GM12878 (cell line): ENCODE results near the gene POU2AF2. TPM values are rescaled to one million over a fixed set of nuclear protein-coding genes. Genes with fewer than 3 reads are reported as not detected.

Experiments used
- ATAC-seq: fragments of 200-7000 bp; cut with Tn5 transposase; 3 replicates; pipeline ENCODE4 v1.9.1; 2020; ENCODE audit warnings: mild to moderate bottlenecking, moderate library complexity
- BruUV-seq: library from RNA; stranded (reverse); fragments of 400-500 nt; replicated peaks from 2 replicates; lab custom pipeline; 2021; lab: Mats Ljungman, UMichigan
- CTCF ChIA-PET: fragments of 300-600 bp; sonication (Branson Sonifier 250); formaldehyde crosslinking; extraction: SDS; loops from one replicate; lab custom pipeline; 2021; ENCODE audit warnings: inconsistent platforms; lab: Yijun Ruan, JAX
- POLR2A ChIA-PET: fragments of 350-600 bp; formaldehyde crosslinking; extraction: SDS; loops from one replicate; lab custom pipeline; 2021; ENCODE audit warnings: inconsistent platforms; lab: Charles Lee
- RAD21 ChIA-PET: fragments of 300-600 bp; sonication (Branson Sonifier 250); formaldehyde crosslinking; loops from one replicate; lab custom pipeline; 2023; ENCODE audit warnings: antibody characterized with exemption; ENCODE audit not compliant: unreplicated experiment; lab: Charles Lee
- SMC1A ChIA-PET: fragments of 300-600 bp; sonication (Branson Sonifier 250); formaldehyde crosslinking; loops from one replicate; lab custom pipeline; 2023; ENCODE audit not compliant: unreplicated experiment, uncharacterized antibody; lab: Charles Lee
- DNase-seq: peaks from one replicate; pipeline ENCODE4 v3.0.0-alpha.2; 2011; ENCODE audit warnings: low read depth, low spot score
- FAIRE-seq: peaks from 3 replicates; lab custom pipeline; 2011; peaks lifted over from hg19 to GRCh38; lab: Jason Lieb, UNC
- H2AFZ ChIP-seq: 2 replicates; pipeline ENCODE4 v1.6.0; 2011; ENCODE audit warnings: low read depth, low read length, control low read depth; ENCODE audit not compliant: control insufficient read depth
- H3K27ac ChIP-seq: 2 replicates; pipeline ENCODE4 v1.5.1; 2011; ENCODE audit warnings: control low read depth; ENCODE audit not compliant: control insufficient read depth, insufficient read depth
- H3K27me3 ChIP-seq, 2 experiments: replicated peaks in 1 of 2; 2 replicates each; pipeline versions ENCODE4 v1.6.0 to v1.6.1; 2011; ENCODE audit warnings: low read length in 1 of 2; ENCODE audit not compliant: control insufficient read depth in 2 of 2, insufficient read depth in 2 of 2
- H3K36me3 ChIP-seq, 2 experiments: 2 replicates each; pipeline ENCODE4 v1.5.1; 2011; ENCODE audit warnings: low read length in 1 of 2; ENCODE audit not compliant: control insufficient read depth in 2 of 2, insufficient read depth in 2 of 2
- H3K4me1 ChIP-seq: 2 replicates; pipeline ENCODE4 v1.6.1; 2011; ENCODE audit warnings: mild to moderate bottlenecking, low read length, moderate library complexity, mixed read lengths; ENCODE audit not compliant: control insufficient read depth, insufficient read depth
- H3K4me2 ChIP-seq: 2 replicates; pipeline ENCODE4 v1.6.0; 2011; ENCODE audit warnings: control low read depth; ENCODE audit not compliant: control insufficient read depth, insufficient read depth
- H3K4me3 ChIP-seq: fragments of 200-600 bp; sonication (generic); 2 replicates; pipeline ENCODE4 v1.5.1; 2016
- H3K79me2 ChIP-seq: 2 replicates; pipeline ENCODE4 v1.6.0; 2011; ENCODE audit warnings: low read length; ENCODE audit not compliant: control insufficient read depth, insufficient read depth
- H3K9ac ChIP-seq: 2 replicates; pipeline ENCODE4 v1.8.0; 2011; ENCODE audit warnings: low read length, control low read depth, mixed read lengths; ENCODE audit not compliant: control insufficient read depth, insufficient read depth
- H3K9me3 ChIP-seq: replicated peaks from 3 replicates; pipeline ENCODE4 v1.5.1; 2011; ENCODE audit warnings: mild to moderate bottlenecking, low read length; ENCODE audit not compliant: control insufficient read depth, insufficient read depth
- H4K20me1 ChIP-seq: 2 replicates; pipeline ENCODE4 v1.6.0; 2011; ENCODE audit not compliant: control insufficient read depth, insufficient read depth
- ATF2 ChIP-seq: IDR thresholded peaks from 2 replicates; pipeline ENCODE4 v1.6.1; 2012; ENCODE audit warnings: low read length, inconsistent platforms
- BCL11A ChIP-seq: IDR thresholded peaks from 2 replicates; pipeline ENCODE4 v1.6.1; 2011; ENCODE audit warnings: low read depth, low read length
- CHD1 ChIP-seq: IDR thresholded peaks from 2 replicates; pipeline ENCODE4 v1.6.1; 2012; ENCODE audit warnings: low read depth, low read length, improper control_type of control experiment
- E2F8 ChIP-seq: fragments of 450-650 bp; IDR thresholded peaks from 2 replicates; pipeline ENCODE4 v1.6.1; 2018; ENCODE audit warnings: mild to moderate bottlenecking, low read depth, moderate library complexity; ENCODE audit not compliant: partially characterized antibody
- EZH2 ChIP-seq: IDR thresholded peaks from 2 replicates; pipeline ENCODE4 v1.6.1; 2012; ENCODE audit warnings: low read depth, mild to moderate bottlenecking, control low read depth, inconsistent platforms, low read length, borderline replicate concordance; ENCODE audit not compliant: control insufficient read depth
- HDAC2 ChIP-seq: fragments of 200-600 bp; sonication (generic); IDR thresholded peaks from 2 replicates; pipeline ENCODE4 v1.6.1; 2017
- JUNB ChIP-seq: IDR thresholded peaks from 2 replicates; pipeline ENCODE4 v1.6.1; 2016; ENCODE audit warnings: antibody characterized with exemption, mild to moderate bottlenecking
- KLF5 ChIP-seq: fragments of 450-650 bp; IDR thresholded peaks from 2 replicates; pipeline ENCODE4 v1.6.1; 2014; ENCODE audit warnings: mild to moderate bottlenecking; ENCODE audit not compliant: partially characterized antibody
- NR2F1 ChIP-seq: fragments of 450-650 bp; conservative IDR thresholded peaks from 2 replicates; pipeline ENCODE4 v1.6.1; 2017; ENCODE audit warnings: mild to moderate bottlenecking
- POLR2A ChIP-seq: IDR thresholded peaks from 2 replicates; pipeline ENCODE4 v1.6.1; 2011; ENCODE audit warnings: low read depth, mild to moderate bottlenecking, low read length
- POLR2AphosphoS2 ChIP-seq: IDR thresholded peaks from 2 replicates; pipeline ENCODE4 v1.6.1; 2011; ENCODE audit warnings: low read depth, mild to moderate bottlenecking, low read length, improper control_type of control experiment, moderate library complexity
- POLR2AphosphoS5 ChIP-seq: IDR thresholded peaks from 2 replicates; pipeline ENCODE4 v1.6.1; 2011; ENCODE audit warnings: mild to moderate bottlenecking, low read length, inconsistent platforms
- PRDM15 ChIP-seq: fragments of 450-650 bp; formaldehyde crosslinking; IDR thresholded peaks from 2 replicates; pipeline ENCODE4 v1.4.0; 2020; ENCODE audit warnings: mild to moderate bottlenecking, moderate library complexity
- STAT1 ChIP-seq: fragments of 450-650 bp; conservative IDR thresholded peaks from 2 replicates; pipeline ENCODE4 v1.6.1; 2014; ENCODE audit warnings: antibody characterized with exemption, mild to moderate bottlenecking
- ZBTB33 ChIP-seq: fragments of 450-650 bp; IDR thresholded peaks from 2 replicates; pipeline ENCODE4 v1.6.1; 2017; ENCODE audit warnings: mild to moderate bottlenecking
- ZNF207 ChIP-seq: fragments of 450-650 bp; IDR thresholded peaks from 2 replicates; pipeline ENCODE4 v1.6.1; 2014; ENCODE audit warnings: antibody characterized with exemption, mild to moderate bottlenecking, borderline replicate concordance
- WGBS: methylation state at CpG from one replicate; pipeline ENCODE4 v1.1.6; 2016; ENCODE audit warnings: low lambda C conversion rate; ENCODE audit not compliant: insufficient replicate concordance, insufficient coverage; ENCODE audit errors: missing lambda C conversion rate; 5-methylcytosine and 5-hydroxymethylcytosine counted together
- in situ Hi-C: fragments of 300-500 bp; cut with MboI; formaldehyde crosslinking; loops from 9 replicates; pipeline ENCODE4 v1.14.3; 2018; ENCODE audit warnings: mixed read lengths
- intact Hi-C: fragments of 100-400 bp; cut with micrococcal nuclease; formaldehyde crosslinking; loops from one replicate; pipeline ENCODE4 v1.14.2; 2022; ENCODE audit not compliant: unreplicated experiment
- polyA plus RNA-seq, 11 experiments: library from polyadenylated mRNA; depleted of rRNA in 4 of 11; unstranded in 6 of 11; stranded (reverse) in 5 of 11; fragments of >200 nt; fragmentation: Nextera tagmentation in 4 of 11; fragmentation: Illumina TruSeq in 1 of 11; extraction: Ambion mirVana in 4 of 11; extraction: Trizol in 1 of 11; gene quantifications; 1 replicate in 1 of 11; 2 replicates in 10 of 11; pipeline versions ENCODE4 v1.2.1 to v1.2.3, GENCODE V29; 2011 to 2016; ENCODE audit warnings: inconsistent platforms in 2 of 11, missing spikeins in 2 of 11, low read depth in 1 of 11
- total RNA-seq, 4 experiments: library from RNA; depleted of rRNA in 3 of 4; stranded (reverse); fragments of >200 nt in 3 of 4; fragmentation: Illumina TruSeq in 1 of 4; extraction: Trizol in 1 of 4; gene quantifications; 2 replicates each; pipeline versions ENCODE4 v1.2.1 to v1.2.3, GENCODE V29; 2013 to 2021

POU2AF2 gene
- total and polyA plus RNA-seq, 10 of the 15 experiments (the other 5 are each of a cell fraction or from before 2014, with no cell fraction given): not detected

- in situ Hi-C loops: no loop called here
- Histone ChIP-seq H3K4me2 (no peak overlapping the region), H3K4me3 (no peak overlapping the region), H3K27me3 (no peaks in the 10 kb centered on the region; a peak in 1 of 4 replicates), H3K27ac (no peak overlapping the region), H3K9ac (no peak overlapping the region), H3K9me3 (no peaks in the 10 kb centered on the region), H4K20me1 (no peaks in the 10 kb centered on the region), H3K79me2 (no peaks in the 10 kb centered on the region), H2AFZ (no peak overlapping the region), H3K4me1 (no peaks in the 10 kb centered on the region), H3K36me3 (no peaks in the 10 kb centered on the region)
- intact Hi-C loops: no loop called here
- ChIA-PET RAD21 (no interaction called here), CTCF (interaction anchor here (1.7 kb wide), 1 partner anchor 15 kb away, joined by 3 read pairs; no protein-coding TSS in a partner anchor), SMC1A (interaction anchor here (0.9 to 1.1 kb wide), 2 partner anchors 18 to 28 kb away, joined by 3 read pairs; no protein-coding TSS in a partner anchor), POLR2A (interaction anchor here (1.9 kb wide), 1 partner anchor 112 kb away, joined by 3 read pairs; no protein-coding TSS in a partner anchor)
- BruUV-seq: no TSS peak
- DNase-seq (no peak), ATAC-seq (no peak), FAIRE-seq (no peak)
- TF ChIP-seq BCL11A: no peak
- TF ChIP-seq NR2F1: no peak
- no peak for TF ChIP-seq POLR2AphosphoS2
- TF ChIP-seq POLR2A: no peak
- no peak for TF ChIP-seq JUNB
- TF ChIP-seq KLF5: no peak
- no peak for TF ChIP-seq CHD1
- no peak for TF ChIP-seq ZBTB33
- TF ChIP-seq EZH2: no peak
- TF ChIP-seq PRDM15 (CRISPR knock-in tag): no peak
- no peak for TF ChIP-seq ZNF207
- TF ChIP-seq ATF2: no peak
- TF ChIP-seq E2F8: no peak
- TF ChIP-seq POLR2AphosphoS5: no peak
- TF ChIP-seq HDAC2: no peak
- TF ChIP-seq STAT1: no peak
- WGBS: 29% methylated on average over 6 of the region's 6 CpGs
These were observed 65.2 kb downstream of the POU2AF2 start for GRCh38 chr11:111310723-111311122.
